ENCODE results near the gene PRR15.
A peak's percentile ranks its signal among the peaks of the same experiment; 100 is the strongest.

Gene PRR15

DNA sequence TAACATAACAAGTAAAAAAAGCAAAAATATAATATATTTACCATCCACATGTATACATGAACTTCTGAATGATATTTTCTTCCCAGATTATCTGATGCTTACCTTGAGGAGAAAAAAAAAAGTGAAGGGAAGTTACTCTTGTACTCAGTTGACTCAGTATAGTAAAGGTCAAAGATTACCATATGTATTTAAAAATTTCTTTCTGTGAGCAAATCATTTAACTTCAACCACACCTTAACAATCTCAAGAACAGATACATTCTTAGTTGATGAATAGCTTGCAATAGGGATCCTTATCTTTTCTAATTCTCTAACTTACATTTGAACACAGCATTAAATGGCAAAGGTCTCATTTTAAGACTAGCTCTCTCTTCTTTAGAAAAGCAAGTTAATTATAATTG is 29.8 kb downstream of the PRR15 start:
- H3K9ac ChIP-seq (ENCODE audit: low read depth in 1 of 2, low read length in 2 of 2), result no peak overlapping the region
- H3K27ac ChIP-seq (ENCODE audit: low read depth, low read length), result no peak overlapping the region
- no peaks in the 10 kb centered on the region for H3K36me3 ChIP-seq (ENCODE audit: control insufficient read depth in 1 of 2, insufficient read depth in 2 of 2, low read length in 2 of 2)
- peaks cover 27 to 38% of the 10 kb centered on the region in 2 donors for H3K4me1 ChIP-seq (ENCODE audit: control insufficient read depth in 1 of 2, insufficient read depth in 2 of 2, low read length in 2 of 2)
- H3K27me3 ChIP-seq (ENCODE audit: control insufficient read depth in 1 of 2, insufficient read depth in 2 of 2, low read length in 2 of 2), result no peaks in the 10 kb centered on the region
- H3K9me3 ChIP-seq (ENCODE audit: control insufficient read depth in 1 of 2, low read length in 2 of 2), result no peaks in the 10 kb centered on the region
- H3K4me3 ChIP-seq (ENCODE audit: low read depth in 1 of 2, low read length in 2 of 2), result no peak overlapping the region

DNA sequence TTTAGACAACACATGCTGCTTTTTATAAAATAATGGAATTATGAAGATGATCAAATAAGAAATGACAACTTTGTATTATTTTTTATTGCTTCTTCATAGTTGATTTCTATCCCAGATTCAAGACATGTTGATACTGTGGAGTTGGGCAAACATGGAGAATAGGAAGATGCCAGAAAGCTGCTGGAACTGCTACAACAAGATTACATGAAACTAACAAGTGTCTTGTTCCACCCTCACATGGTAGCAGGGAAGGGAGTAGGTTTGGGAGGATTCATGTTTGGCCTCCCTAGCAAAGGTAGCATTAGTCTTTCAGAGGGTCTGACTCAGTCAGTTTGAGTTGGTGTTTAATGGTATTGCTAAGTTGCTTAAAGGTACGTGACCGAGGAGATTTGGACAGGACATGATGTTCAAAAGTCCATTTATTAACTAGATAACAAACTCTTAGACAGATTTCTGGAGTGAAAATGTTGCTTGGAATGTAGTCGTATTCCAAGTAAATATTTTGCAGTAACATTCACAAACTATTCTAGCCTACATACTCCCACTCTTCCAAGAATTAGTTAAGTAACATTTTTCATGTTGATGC is 33.1 kb downstream of the PRR15 start:
- H3K27ac ChIP-seq (ENCODE audit: low read depth, low read length), result no peak overlapping the region
- no peaks in the 10 kb centered on the region for H3K36me3 ChIP-seq (ENCODE audit: control insufficient read depth in 1 of 2, insufficient read depth in 2 of 2, low read length in 2 of 2)
- H3K9me3 ChIP-seq (ENCODE audit: control insufficient read depth in 1 of 2, low read length in 2 of 2), result no peaks in the 10 kb centered on the region
- no peak overlapping the region for H3K9ac ChIP-seq (ENCODE audit: low read depth in 1 of 2, low read length in 2 of 2)
- H3K27me3 ChIP-seq (ENCODE audit: control insufficient read depth in 1 of 2, insufficient read depth in 2 of 2, low read length in 2 of 2), result no peaks in the 10 kb centered on the region
- H3K4me3 ChIP-seq (ENCODE audit: low read depth in 1 of 2, low read length in 2 of 2), result no peak overlapping the region
- peaks cover 20 to 39% of the 10 kb centered on the region in 2 donors for H3K4me1 ChIP-seq (ENCODE audit: control insufficient read depth in 1 of 2, insufficient read depth in 2 of 2, low read length in 2 of 2)

DNA sequence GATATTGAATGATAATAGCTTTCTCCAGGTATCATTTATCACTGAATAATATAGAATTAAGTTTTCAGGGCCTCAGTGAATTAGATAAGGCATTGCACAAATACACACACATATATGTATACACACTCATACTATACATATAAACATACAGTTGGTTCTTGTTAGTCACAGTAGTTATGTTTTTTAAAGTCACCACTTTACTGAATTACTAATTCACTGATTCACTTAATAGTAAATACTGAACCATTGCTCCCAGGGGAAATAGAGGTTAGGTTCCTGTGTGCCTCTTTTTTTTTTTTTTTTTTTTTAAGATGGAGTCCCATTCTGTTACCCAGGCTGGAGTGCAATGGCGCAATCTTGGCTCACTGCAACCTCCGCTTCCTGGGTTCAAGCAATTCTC is 33.6 kb downstream of the PRR15 start:
- Histone ChIP-seq H3K9ac (ENCODE audit: low read depth in 1 of 2, low read length in 2 of 2) (no peak overlapping the region), H3K27ac (ENCODE audit: low read depth, low read length) (no peak overlapping the region), H3K36me3 (ENCODE audit: control insufficient read depth in 1 of 2, insufficient read depth in 2 of 2, low read length in 2 of 2) (no peaks in the 10 kb centered on the region), H3K4me1 (ENCODE audit: control insufficient read depth in 1 of 2, insufficient read depth in 2 of 2, low read length in 2 of 2) (peaks cover 17 to 33% of the 10 kb centered on the region in 2 donors), H3K4me3 (ENCODE audit: low read depth in 1 of 2, low read length in 2 of 2) (no peak overlapping the region), H3K27me3 (ENCODE audit: control insufficient read depth in 1 of 2, insufficient read depth in 2 of 2, low read length in 2 of 2) (no peaks in the 10 kb centered on the region), H3K9me3 (ENCODE audit: control insufficient read depth in 1 of 2, low read length in 2 of 2) (no peaks in the 10 kb centered on the region)

DNA sequence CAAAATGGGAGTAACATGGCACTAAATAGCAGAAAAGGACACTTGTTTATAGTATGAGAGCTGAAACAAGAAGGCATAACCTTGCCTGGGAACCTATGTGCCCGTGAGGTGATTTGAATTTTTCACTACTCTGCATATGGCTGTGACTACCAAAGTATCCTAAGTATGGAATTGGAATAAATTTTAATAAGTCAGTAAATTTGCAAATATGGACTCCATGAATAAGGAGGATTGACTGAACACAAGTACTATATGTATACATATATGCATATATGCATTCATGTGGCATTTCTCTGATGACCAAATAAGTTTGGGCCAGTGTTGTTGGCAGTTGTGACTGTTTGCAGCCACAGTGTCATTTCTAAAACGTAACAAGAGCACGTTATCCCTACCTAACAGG is 34.5 kb downstream of the PRR15 start:
- Histone ChIP-seq H3K36me3 (ENCODE audit: control insufficient read depth in 1 of 2, insufficient read depth in 2 of 2, low read length in 2 of 2) (no peaks in the 10 kb centered on the region), H3K27ac (ENCODE audit: low read depth, low read length) (peak overlapping the region; percentile 13), H3K4me3 (ENCODE audit: low read depth in 1 of 2, low read length in 2 of 2) (peak overlapping the region in 1 of 2 donors; percentile 13), H3K9ac (ENCODE audit: low read depth in 1 of 2, low read length in 2 of 2) (peak overlapping the region in 1 of 2 donors; percentile 1), H3K9me3 (ENCODE audit: control insufficient read depth in 1 of 2, low read length in 2 of 2) (no peaks in the 10 kb centered on the region), H3K27me3 (ENCODE audit: control insufficient read depth in 1 of 2, insufficient read depth in 2 of 2, low read length in 2 of 2) (no peaks in the 10 kb centered on the region), H3K4me1 (ENCODE audit: control insufficient read depth in 1 of 2, insufficient read depth in 2 of 2, low read length in 2 of 2) (peaks cover 9 to 25% of the 10 kb centered on the region in 2 donors)

DNA sequence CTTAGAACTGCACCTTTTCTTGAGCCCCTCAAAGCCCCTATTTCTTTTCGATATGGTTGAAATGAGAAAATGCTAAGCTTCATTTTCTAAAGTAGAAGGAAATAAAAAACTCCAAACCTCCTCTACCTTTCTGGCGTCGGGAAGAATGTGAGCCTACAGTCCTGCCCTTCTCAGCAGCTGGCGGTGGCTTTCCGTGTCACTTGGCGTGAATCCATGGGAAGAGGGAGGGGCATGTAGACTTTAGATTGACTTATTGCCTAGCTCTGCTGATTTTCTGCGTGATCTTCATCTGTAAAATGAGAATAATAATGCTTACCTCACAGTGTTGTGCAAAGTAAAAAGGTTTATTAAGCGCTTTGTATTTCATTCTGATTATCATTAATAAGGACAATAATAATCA is 35.0 kb downstream of the PRR15 start:
- no peaks in the 10 kb centered on the region for H3K36me3 ChIP-seq (ENCODE audit: control insufficient read depth in 1 of 2, insufficient read depth in 2 of 2, low read length in 2 of 2)
- H3K4me1 ChIP-seq (ENCODE audit: control insufficient read depth in 1 of 2, insufficient read depth in 2 of 2, low read length in 2 of 2), result peaks cover 9 to 25% of the 10 kb centered on the region in 2 donors
- H3K27ac ChIP-seq (ENCODE audit: low read depth, low read length), result peak overlapping the region; percentile 13
- no peaks in the 10 kb centered on the region for H3K27me3 ChIP-seq (ENCODE audit: control insufficient read depth in 1 of 2, insufficient read depth in 2 of 2, low read length in 2 of 2)
- peak overlapping the region in 1 of 2 donors; percentile 13 for H3K4me3 ChIP-seq (ENCODE audit: low read depth in 1 of 2, low read length in 2 of 2)
- peak overlapping the region in 1 of 2 donors; percentile 1 for H3K9ac ChIP-seq (ENCODE audit: low read depth in 1 of 2, low read length in 2 of 2)
- H3K9me3 ChIP-seq (ENCODE audit: control insufficient read depth in 1 of 2, low read length in 2 of 2), result no peaks in the 10 kb centered on the region

DNA sequence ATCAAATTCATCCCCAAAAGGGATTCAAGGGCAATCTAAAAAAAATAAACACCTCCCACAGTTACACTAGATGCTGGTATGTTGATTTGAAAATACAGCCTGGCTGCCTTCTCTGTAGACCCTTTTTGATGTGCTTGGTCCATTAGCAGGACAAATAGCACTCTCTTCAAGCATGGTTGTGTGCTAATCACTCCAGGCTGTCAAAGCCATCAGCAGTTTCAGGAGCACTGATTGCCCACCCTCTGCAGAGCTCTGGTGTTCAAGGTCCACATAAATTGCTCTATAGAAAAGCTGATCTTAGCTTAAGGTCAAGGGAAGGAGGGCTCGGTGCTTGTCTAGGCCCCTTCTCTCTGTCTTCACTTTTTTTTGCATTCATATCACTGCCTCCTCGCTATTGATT is 35.4 kb downstream of the PRR15 start:
- H3K36me3 ChIP-seq (ENCODE audit: control insufficient read depth in 1 of 2, insufficient read depth in 2 of 2, low read length in 2 of 2), result no peaks in the 10 kb centered on the region
- H3K4me3 ChIP-seq (ENCODE audit: low read depth in 1 of 2, low read length in 2 of 2), result no peak overlapping the region
- no peaks in the 10 kb centered on the region for H3K27me3 ChIP-seq (ENCODE audit: control insufficient read depth in 1 of 2, insufficient read depth in 2 of 2, low read length in 2 of 2)
- H3K27ac ChIP-seq (ENCODE audit: low read depth, low read length), result peak overlapping the region; percentile 39
- H3K9ac ChIP-seq (ENCODE audit: low read depth in 1 of 2, low read length in 2 of 2), result no peak overlapping the region
- H3K9me3 ChIP-seq (ENCODE audit: control insufficient read depth in 1 of 2, low read length in 2 of 2), result no peaks in the 10 kb centered on the region
- H3K4me1 ChIP-seq (ENCODE audit: control insufficient read depth in 1 of 2, insufficient read depth in 2 of 2, low read length in 2 of 2), result peaks cover 9 to 25% of the 10 kb centered on the region in 2 donors

DNA sequence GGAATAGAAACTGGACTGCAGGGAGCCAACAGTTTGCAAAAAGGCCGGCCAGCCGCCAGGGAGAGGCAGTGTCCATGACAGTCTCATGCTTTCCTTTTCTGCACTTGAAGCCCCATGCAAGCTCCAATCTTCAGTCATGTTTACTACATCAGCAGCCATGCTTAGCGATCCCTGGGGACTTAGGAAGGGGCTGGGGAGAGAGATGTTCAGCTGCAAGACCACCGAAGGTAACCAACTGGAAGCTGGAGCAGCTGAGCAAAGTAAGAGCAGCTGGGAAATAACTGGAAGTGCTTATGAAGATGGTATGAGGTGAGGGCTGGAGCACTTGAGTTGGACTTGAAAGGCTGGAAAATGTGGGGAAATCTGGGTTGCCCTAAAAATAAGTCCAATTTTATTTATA is 37.0 kb downstream of the PRR15 start:
- peaks cover 9 to 27% of the 10 kb centered on the region in 2 donors for H3K4me1 ChIP-seq (ENCODE audit: control insufficient read depth in 1 of 2, insufficient read depth in 2 of 2, low read length in 2 of 2)
- H3K27ac ChIP-seq (ENCODE audit: low read depth, low read length), result no peak overlapping the region
- H3K9ac ChIP-seq (ENCODE audit: low read depth in 1 of 2, low read length in 2 of 2), result no peak overlapping the region
- no peaks in the 10 kb centered on the region for H3K27me3 ChIP-seq (ENCODE audit: control insufficient read depth in 1 of 2, insufficient read depth in 2 of 2, low read length in 2 of 2)
- H3K9me3 ChIP-seq (ENCODE audit: control insufficient read depth in 1 of 2, low read length in 2 of 2), result no peaks in the 10 kb centered on the region
- no peak overlapping the region for H3K4me3 ChIP-seq (ENCODE audit: low read depth in 1 of 2, low read length in 2 of 2)
- H3K36me3 ChIP-seq (ENCODE audit: control insufficient read depth in 1 of 2, insufficient read depth in 2 of 2, low read length in 2 of 2), result no peaks in the 10 kb centered on the region

DNA sequence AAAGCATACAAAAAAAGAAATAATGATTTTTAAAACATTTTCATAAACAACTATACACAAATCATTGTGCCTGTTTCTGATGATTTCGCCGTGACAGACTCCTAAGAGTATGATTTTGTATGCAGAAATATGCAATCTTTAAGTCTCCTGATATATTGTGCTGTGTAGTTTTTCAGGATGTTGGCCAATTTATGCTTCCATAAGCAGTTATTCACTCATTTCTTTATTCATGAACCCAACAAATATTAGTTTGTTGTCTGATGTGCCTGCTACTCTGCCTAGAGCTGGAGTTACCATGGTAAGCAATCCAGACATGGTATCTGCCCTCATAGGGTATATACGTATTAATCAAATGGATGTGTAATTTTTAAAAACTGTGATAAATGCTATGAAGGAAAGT is 40.4 kb downstream of the PRR15 start:
- H3K9me3 ChIP-seq (ENCODE audit: control insufficient read depth in 1 of 2, low read length in 2 of 2), result no peaks in the 10 kb centered on the region
- peaks cover 24 to 39% of the 10 kb centered on the region in 2 donors for H3K4me1 ChIP-seq (ENCODE audit: control insufficient read depth in 1 of 2, insufficient read depth in 2 of 2, low read length in 2 of 2)
- H3K9ac ChIP-seq (ENCODE audit: low read depth in 1 of 2, low read length in 2 of 2), result no peak overlapping the region
- H3K27me3 ChIP-seq (ENCODE audit: control insufficient read depth in 1 of 2, insufficient read depth in 2 of 2, low read length in 2 of 2), result no peaks in the 10 kb centered on the region
- H3K4me3 ChIP-seq (ENCODE audit: low read depth in 1 of 2, low read length in 2 of 2), result no peak overlapping the region
- no peaks in the 10 kb centered on the region for H3K36me3 ChIP-seq (ENCODE audit: control insufficient read depth in 1 of 2, insufficient read depth in 2 of 2, low read length in 2 of 2)
- no peak overlapping the region for H3K27ac ChIP-seq (ENCODE audit: low read depth, low read length)

DNA sequence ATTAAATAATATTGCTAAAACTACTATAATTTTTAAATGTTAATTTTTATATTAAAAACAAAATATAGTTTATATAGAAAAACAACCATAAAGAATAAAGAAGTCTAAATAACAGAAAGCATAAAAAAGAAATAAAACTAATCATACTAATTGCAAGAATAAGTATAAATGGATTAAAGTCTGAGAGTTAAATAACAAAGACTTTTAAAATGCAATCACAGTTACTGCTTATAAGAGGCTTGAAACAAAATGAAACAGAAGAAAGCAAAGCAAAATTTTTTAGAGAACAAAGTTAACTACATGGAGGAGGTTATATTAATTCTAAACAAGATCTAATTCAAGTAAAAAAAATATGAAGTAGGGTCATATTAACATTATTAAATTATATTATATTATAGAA is 41.1 kb downstream of the PRR15 start:
- no peaks in the 10 kb centered on the region for H3K27me3 ChIP-seq (ENCODE audit: control insufficient read depth in 1 of 2, insufficient read depth in 2 of 2, low read length in 2 of 2)
- no peak overlapping the region for H3K27ac ChIP-seq (ENCODE audit: low read depth, low read length)
- H3K4me3 ChIP-seq (ENCODE audit: low read depth in 1 of 2, low read length in 2 of 2), result no peak overlapping the region

DNA sequence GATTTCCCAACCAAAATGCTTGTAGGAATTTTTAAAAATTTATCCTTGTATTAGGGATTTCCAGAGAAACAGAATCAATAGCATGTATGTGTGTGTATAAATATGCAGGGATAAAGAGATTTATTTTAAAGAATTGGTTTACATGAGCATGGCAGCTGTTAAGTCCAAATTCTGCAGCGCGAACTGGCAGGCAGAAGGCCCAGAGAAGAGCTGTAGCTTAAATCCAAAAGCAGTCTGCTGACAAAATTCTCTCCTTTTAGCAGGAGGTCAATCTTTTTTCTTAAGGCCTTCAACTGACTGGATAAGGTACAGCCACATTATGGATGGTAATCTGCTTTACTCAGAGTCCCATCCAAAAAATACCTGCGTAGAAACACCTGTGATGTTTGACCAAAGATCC is 42.0 kb downstream of the PRR15 start:
- H3K27ac ChIP-seq (ENCODE audit: low read depth, low read length), result peak overlapping the region; percentile 11
- H3K4me3 ChIP-seq (ENCODE audit: low read depth in 1 of 2, low read length in 2 of 2), result no peak overlapping the region
- H3K36me3 ChIP-seq (ENCODE audit: control insufficient read depth in 1 of 2, insufficient read depth in 2 of 2, low read length in 2 of 2), result no peaks in the 10 kb centered on the region

More for the DNA sequence above, 41.1 kb downstream of the PRR15 start:
- H3K9ac ChIP-seq (ENCODE audit: low read depth in 1 of 2, low read length in 2 of 2), result no peak overlapping the region
- peaks cover 28 to 41% of the 10 kb centered on the region in 2 donors for H3K4me1 ChIP-seq (ENCODE audit: control insufficient read depth in 1 of 2, insufficient read depth in 2 of 2, low read length in 2 of 2)
- no peaks in the 10 kb centered on the region for H3K36me3 ChIP-seq (ENCODE audit: control insufficient read depth in 1 of 2, insufficient read depth in 2 of 2, low read length in 2 of 2)
- no peaks in the 10 kb centered on the region for H3K9me3 ChIP-seq (ENCODE audit: control insufficient read depth in 1 of 2, low read length in 2 of 2)

More for the DNA sequence above, 42.0 kb downstream of the PRR15 start:
- no peaks in the 10 kb centered on the region for H3K27me3 ChIP-seq (ENCODE audit: control insufficient read depth in 1 of 2, insufficient read depth in 2 of 2, low read length in 2 of 2)
- no peak overlapping the region for H3K9ac ChIP-seq (ENCODE audit: low read depth in 1 of 2, low read length in 2 of 2)
- no peaks in the 10 kb centered on the region for H3K9me3 ChIP-seq (ENCODE audit: control insufficient read depth in 1 of 2, low read length in 2 of 2)
- H3K4me1 ChIP-seq (ENCODE audit: control insufficient read depth in 1 of 2, insufficient read depth in 2 of 2, low read length in 2 of 2), result peaks cover 29 to 45% of the 10 kb centered on the region in 2 donors

Measured in duodenal mucosa (tissue), 2 donors.